Hair follicle dermal papilla cell (primary cell): ENCODE data around the gene CCDC158. TPM values are rescaled to one million over a fixed set of nuclear protein-coding genes. Genes with fewer than 3 reads are reported as not detected.

Experiments
- small RNA-seq: library from RNA; depleted of rRNA; stranded (forward); fragments of <200 nt; gene quantifications from one replicate; pipeline ENCODE3, GENCODE V24; 2012
- total RNA-seq: library from RNA; depleted of rRNA; stranded (reverse); fragments of >200 nt; gene quantifications from 2 replicates; pipeline ENCODE4 v1.2.3, GENCODE V29; 2012

The CCDC158 gene
- 0.61 and 0.65 TPM in 2 replicates for total RNA-seq

GRCh38 chr4:76420762-76421581 is at the start of gene CCDC158:
Gene CCDC158 (minus strand): TSS chr4:76421141. CDS start chr4:76403207, 17,934 bp downstream.

GRCh38 chr4:76434901-76435527 is 14.1 kb upstream of the CCDC158 start, which contains the start of gene SHROOM3:
Gene SHROOM3 (plus strand): TSS chr4:76435229. CDS start chr4:76436053, 824 bp downstream.

GRCh38 chr4:76305971-76306881 is 114.7 kb downstream of the CCDC158 start, which contains the start of gene STBD1:
Gene STBD1 (plus strand): TSS chr4:76306733. CDS start chr4:76306770, 37 bp downstream.

Small RNA genes lying within 50 kb of the gene (small RNA-seq; reads per million reads assigned to genes)
- gene RF00278 (not detected), gene RNU6-1000P (not detected)

Other genes starting within 250 kb of the CCDC158 start
- gene SCARB2, start 207.3 kb downstream of the CCDC158 start, total RNA-seq = 165 and 172 TPM in 2 replicates
- gene FAM47E, start 169.4 kb downstream of the CCDC158 start, total RNA-seq = 0.36 and 0.97 TPM in 2 replicates
- gene STBD1, start 114.4 kb downstream of the CCDC158 start, total RNA-seq = 6.8 and 8.0 TPM in 2 replicates
- 24.8 and 27.7 TPM in 2 replicates for gene SHROOM3, start 14.1 kb upstream of the CCDC158 start, total RNA-seq